H1 (cell line): Measurements from ENCODE around the gene SPDYE4. TPM values are rescaled to one million over a fixed set of nuclear protein-coding genes. Genes with fewer than 3 reads are reported as not detected.

Experiments
- CTCF ChIA-PET: fragments of 300-600 bp; sonication (Branson Sonifier 250); formaldehyde crosslinking; loops from one replicate; lab custom pipeline; 2021; ENCODE audit not compliant: partially characterized antibody; lab: Charles Lee
- POLR2A ChIA-PET: fragments of 300-600 bp; sonication (Branson Sonifier 250); formaldehyde crosslinking; loops from one replicate; lab custom pipeline; 2021; ENCODE audit warnings: inconsistent platforms; ENCODE audit not compliant: partially characterized antibody; lab: Charles Lee
- DNase-seq, 2 experiments: peaks; one replicate each; pipeline versions ENCODE4 v3.0.0 to v3.0.0-alpha.2; 2010 to 2022; ENCODE audit warnings: low spot score in 2 of 2, low read depth in 1 of 2, mixed read lengths in 1 of 2
- FAIRE-seq: peaks from 2 replicates; lab custom pipeline; 2011; peaks lifted over from hg19 to GRCh38; lab: Jason Lieb, UNC
- H2AFZ ChIP-seq: 2 replicates; pipeline ENCODE4 v1.8.1; 2012; ENCODE audit warnings: low read length, inconsistent platforms
- H2AK5ac ChIP-seq: 2 replicates; pipeline ENCODE4 v1.6.1; 2013; ENCODE audit warnings: low read depth, low read length
- H2BK120ac ChIP-seq: replicated peaks from 2 replicates; pipeline ENCODE3; 2013; ENCODE audit warnings: low read depth, low read length, inconsistent platforms
- H2BK12ac ChIP-seq: 2 replicates; pipeline ENCODE4 v1.6.1; 2013; ENCODE audit warnings: low read depth, low read length
- H2BK15ac ChIP-seq: 2 replicates; pipeline ENCODE4 v1.6.1; 2013; ENCODE audit warnings: low read length
- H2BK20ac ChIP-seq: 2 replicates; pipeline ENCODE4 v1.6.1; 2013; ENCODE audit warnings: low read length
- H2BK5ac ChIP-seq: 2 replicates; pipeline ENCODE4 v1.6.1; 2013; ENCODE audit warnings: low read depth, low read length
- H3K14ac ChIP-seq: 2 replicates; pipeline ENCODE4 v1.6.1; 2013; ENCODE audit warnings: inconsistent platforms; ENCODE audit not compliant: insufficient read length
- H3K18ac ChIP-seq: 2 replicates; pipeline ENCODE4 v1.6.1; 2013; ENCODE audit warnings: low read length; ENCODE audit errors: extremely low read depth
- H3K23ac ChIP-seq: 2 replicates; pipeline ENCODE4 v1.6.1; 2013; ENCODE audit warnings: inconsistent platforms; ENCODE audit not compliant: insufficient read length
- H3K23me2 ChIP-seq: 2 replicates; pipeline ENCODE4 v1.6.1; 2013; ENCODE audit warnings: low read depth, low read length
- H3K27ac ChIP-seq: 2 replicates; pipeline ENCODE4 v1.6.1; 2011; ENCODE audit warnings: low read depth, low read length, inconsistent platforms
- H3K27me3 ChIP-seq, 4 experiments: replicated peaks in 1 of 4; 1 replicate in 1 of 4; 2 replicates in 3 of 4; pipeline versions ENCODE4 v1.6.1 to v1.8.1; 2011 to 2013; ENCODE audit warnings: low read length in 3 of 4, mild to moderate bottlenecking in 3 of 4, inconsistent platforms in 2 of 4, mixed read lengths in 2 of 4, moderate library complexity in 1 of 4; ENCODE audit not compliant: control insufficient read depth in 3 of 4, insufficient read depth in 3 of 4; ENCODE audit errors: extremely low read depth in 1 of 4
- H3K36me3 ChIP-seq, 4 experiments: 2 replicates each; pipeline versions ENCODE4 v1.6.1 to v1.8.1; 2011 to 2013; ENCODE audit warnings: mild to moderate bottlenecking in 4 of 4, low read length in 3 of 4, moderate library complexity in 2 of 4, control low read depth in 1 of 4, inconsistent platforms in 1 of 4; ENCODE audit not compliant: insufficient read depth in 4 of 4, control insufficient read depth in 2 of 4
- H3K4ac ChIP-seq: replicated peaks from 2 replicates; pipeline ENCODE3; 2013; ENCODE audit warnings: low read length, low read depth, mixed read lengths, inconsistent platforms; ENCODE audit not compliant: insufficient read length
- H3K4me1 ChIP-seq, 4 experiments: replicated peaks in 1 of 4; 1 replicate in 1 of 4; 2 replicates in 3 of 4; pipeline versions ENCODE4 v1.6.1 to v1.8.1; 2011 to 2013; ENCODE audit warnings: low read length in 3 of 4, inconsistent platforms in 2 of 4, mixed read lengths in 1 of 4; ENCODE audit not compliant: insufficient read depth in 4 of 4, control insufficient read depth in 3 of 4
- H3K4me2 ChIP-seq, 2 experiments: 2 replicates each; pipeline versions ENCODE4 v1.6.1 to v1.8.1; 2011 to 2013; ENCODE audit warnings: low read depth in 2 of 2, low read length in 2 of 2, control low read depth in 1 of 2, inconsistent platforms in 1 of 2, mild to moderate bottlenecking in 1 of 2; ENCODE audit not compliant: insufficient read depth in 1 of 2
- H3K4me3 ChIP-seq, 4 experiments: fragments of 200-600, 300-600 bp in 1 of 4; sonication (generic), shearing (Covaris generic), sonication (Bioruptor Twin) in 1 of 4; 2 replicates each; pipeline versions ENCODE4 v1.5.1 to v1.8.1; 2011 to 2016; ENCODE audit warnings: low read length in 4 of 4, low read depth in 3 of 4, control low read depth in 2 of 4, inconsistent platforms in 2 of 4, mild to moderate bottlenecking in 2 of 4, mixed read lengths in 1 of 4, moderate library complexity in 1 of 4; ENCODE audit not compliant: insufficient read depth in 2 of 4; ENCODE audit errors: extremely low read depth in 1 of 4
- H3K56ac ChIP-seq: replicated peaks from 2 replicates; pipeline ENCODE3; 2013; ENCODE audit warnings: low read depth, mild to moderate bottlenecking, mixed read lengths, low read length, inconsistent platforms; ENCODE audit not compliant: insufficient read length
- H3K79me1 ChIP-seq: 2 replicates; pipeline ENCODE4 v1.6.1; 2013; ENCODE audit warnings: low read depth, low read length, control low read depth
- H3K79me2 ChIP-seq, 2 experiments: 2 replicates each; pipeline versions ENCODE4 v1.6.1 to v1.8.1; 2012 to 2013; ENCODE audit warnings: low read length in 2 of 2, mild to moderate bottlenecking in 2 of 2, inconsistent platforms in 1 of 2; ENCODE audit not compliant: insufficient read depth in 2 of 2, control insufficient read depth in 1 of 2
- H3K9ac ChIP-seq, 4 experiments: replicated peaks in 1 of 4; 1 replicate in 1 of 4; 2 replicates in 3 of 4; pipeline versions ENCODE4 v1.6.1 to v1.8.1; 2011 to 2013; ENCODE audit warnings: low read depth in 3 of 4, low read length in 3 of 4, control low read depth in 2 of 4, mild to moderate bottlenecking in 2 of 4, moderate library complexity in 2 of 4, inconsistent platforms in 1 of 4; ENCODE audit errors: extremely low read depth in 1 of 4
- H3K9me3 ChIP-seq, 2 experiments: 2 replicates each; pipeline versions ENCODE4 v1.6.1 to v1.8.1; 2012 to 2013; ENCODE audit warnings: mild to moderate bottlenecking in 2 of 2, moderate library complexity in 2 of 2, control low read depth in 1 of 2, inconsistent platforms in 1 of 2, low read depth in 1 of 2, low read length in 1 of 2, mixed read lengths in 1 of 2; ENCODE audit not compliant: insufficient read depth in 2 of 2
- H4K20me1 ChIP-seq, 2 experiments: replicated peaks in 1 of 2; 2 replicates each; pipeline versions ENCODE3 to v1.8.1; 2011 to 2013; ENCODE audit warnings: inconsistent platforms in 2 of 2, low read length in 2 of 2, mild to moderate bottlenecking in 1 of 2; ENCODE audit not compliant: insufficient read depth in 2 of 2, control insufficient read depth in 1 of 2
- H4K5ac ChIP-seq: 2 replicates; pipeline ENCODE4 v1.6.1; 2013; ENCODE audit warnings: low read length, low read depth, mixed read lengths, inconsistent platforms; ENCODE audit not compliant: insufficient read length
- H4K8ac ChIP-seq: 2 replicates; pipeline ENCODE4 v1.8.0; 2013; ENCODE audit warnings: mild to moderate bottlenecking, moderate library complexity, low read length, inconsistent platforms; ENCODE audit not compliant: insufficient read depth; ENCODE audit errors: extremely low read depth
- H4K91ac ChIP-seq: replicated peaks from 2 replicates; pipeline ENCODE3; 2013; ENCODE audit warnings: low read length, mixed read lengths, inconsistent platforms; ENCODE audit not compliant: insufficient read length
- BACH1 ChIP-seq: IDR thresholded peaks from 2 replicates; pipeline ENCODE4 v1.6.1; 2012; ENCODE audit warnings: low read length, improper control_type of control experiment
- CREB1 ChIP-seq: IDR thresholded peaks from 2 replicates; pipeline ENCODE4 v1.6.1; 2012; ENCODE audit warnings: inconsistent platforms
- FOSL1 ChIP-seq: IDR thresholded peaks from 2 replicates; pipeline ENCODE4 v1.6.1; 2011; ENCODE audit warnings: mild to moderate bottlenecking, low read depth, low read length, moderate library complexity; ENCODE audit not compliant: insufficient read depth
- HDAC6 ChIP-seq: IDR thresholded peaks from one replicate; pipeline ENCODE4 v1.7.1; 2012; ENCODE audit warnings: low read depth, mild to moderate bottlenecking, inconsistent platforms, low read length, moderate library complexity
- JUND ChIP-seq: IDR thresholded peaks from 2 replicates; pipeline ENCODE4 v1.6.1; 2011; ENCODE audit warnings: mild to moderate bottlenecking, improper control_type of control experiment, low read length
- NANOG ChIP-seq: IDR thresholded peaks from 2 replicates; pipeline ENCODE4 v1.6.1; 2011; ENCODE audit warnings: low read length, low read depth, mild to moderate bottlenecking, inconsistent platforms; ENCODE audit not compliant: insufficient read depth, poor library complexity, severe bottlenecking
- RAD21 ChIP-seq, 2 experiments: IDR thresholded peaks in 1 of 2; conservative IDR thresholded peaks in 1 of 2; 2 replicates each; pipeline ENCODE4 v1.6.1; 2011; ENCODE audit warnings: low read depth in 2 of 2, low read length in 2 of 2, improper control_type of control experiment in 1 of 2, inconsistent platforms in 1 of 2, mild to moderate bottlenecking in 1 of 2, moderate library complexity in 1 of 2
- SAP30 ChIP-seq: fragments of 300-600 bp; sonication (generic); IDR thresholded peaks from 2 replicates; pipeline ENCODE4 v1.7.1; 2012; ENCODE audit warnings: low read length, moderate library complexity, mild to moderate bottlenecking, inconsistent platforms; ENCODE audit not compliant: insufficient read depth, insufficient replicate concordance
- TBP ChIP-seq: IDR thresholded peaks from 2 replicates; pipeline ENCODE4 v1.6.1; 2011; ENCODE audit warnings: low read depth, low read length, improper control_type of control experiment
- TEAD4 ChIP-seq: IDR thresholded peaks from 2 replicates; pipeline ENCODE4 v1.6.1; 2012; ENCODE audit warnings: low read depth, low read length, inconsistent platforms, mixed read lengths
- ZNF274 ChIP-seq: IDR thresholded peaks from 2 replicates; pipeline ENCODE4 v1.7.0; 2012; ENCODE audit warnings: low read length, borderline replicate concordance; ENCODE audit errors: extremely low read depth
- WGBS, 2 experiments: shearing (Covaris generic) in 1 of 2; methylation state at CpG; one replicate each; pipeline versions ENCODE4 v1.1.6 to v1.1.7; 2013 to 2015; ENCODE audit warnings: low lambda C conversion rate in 2 of 2, mixed read lengths in 2 of 2, inconsistent platforms in 1 of 2, low coverage in 1 of 2, missing lambda C conversion rate in 1 of 2; ENCODE audit not compliant: insufficient replicate concordance in 2 of 2, insufficient coverage in 1 of 2, insufficient read length in 1 of 2; ENCODE audit errors: extremely low coverage in 1 of 2, missing lambda C conversion rate in 1 of 2; 5-methylcytosine and 5-hydroxymethylcytosine counted together
- polyA plus RNA-seq, 7 experiments: library from polyadenylated mRNA; depleted of rRNA in 3 of 7; stranded (reverse) in 5 of 7; unstranded in 2 of 7; fragments of >200 nt in 5 of 7; fragments of 200-250 nt in 2 of 7; gene quantifications; 1 replicate in 5 of 7; 2 replicates in 1 of 7; 4 replicates in 1 of 7; pipeline versions ENCODE4 v1.2.1 to v1.2.3, GENCODE V29; 2011 to 2013; ENCODE audit warnings: missing spikeins in 2 of 7, mixed read lengths in 2 of 7
- total RNA-seq: library from RNA; stranded (reverse); fragmentation: NEBNext Ultra II Directional; extraction: Animal tissue kit (Norgen Biotek cat#: 25700); gene quantifications from 2 replicates; pipeline ENCODE4 v1.2.1, GENCODE V29; 2021
- TF ChIP-seq, protein P1 (sequence below): IDR thresholded peaks from 2 replicates; pipeline ENCODE4 v1.6.1; 2011; ENCODE audit warnings: low read length, improper control_type of control experiment

Gene SPDYE4
- total and polyA plus RNA-seq, 2 of the 8 experiments (the other 6 are each of a cell fraction or from before 2014, with no cell fraction given): not detected

DNA sequence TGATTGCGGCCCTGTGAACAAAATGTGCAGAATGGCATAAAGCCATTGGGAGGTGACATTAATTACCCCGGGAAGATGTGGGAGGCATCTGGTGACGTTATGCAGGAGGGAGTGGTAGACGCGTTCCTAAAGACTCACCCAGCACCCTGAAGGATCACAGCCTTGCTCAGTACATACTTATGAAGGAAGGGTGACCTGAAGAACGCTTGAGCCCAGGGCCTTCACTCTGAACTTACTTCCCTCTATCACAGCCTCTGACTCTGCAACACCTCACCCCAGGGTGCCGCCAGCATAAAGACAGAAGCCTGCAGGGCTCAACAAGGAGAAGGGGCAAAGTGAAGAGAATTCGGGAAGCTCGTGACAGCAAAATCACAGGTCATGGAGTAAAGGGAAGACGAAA lies 31.4 kb upstream of the SPDYE4 start:
- Histone ChIP-seq H2BK15ac (no peak overlapping the region), H3K14ac (no peak overlapping the region), H3K23ac (no peak overlapping the region), H2BK5ac (no peak overlapping the region), H3K23me2 (no peaks in the 10 kb centered on the region), H3K56ac (no peak overlapping the region), H2BK120ac (no peak overlapping the region), H4K5ac (no peak overlapping the region), H3K27ac (no peak overlapping the region), H4K8ac (no peak overlapping the region), H3K18ac (peak overlapping the region; percentile 55; the same call in 1 of the 2 replicates), H3K9ac (no peak overlapping the region), H2BK20ac (no peak overlapping the region), H3K4me1 (peaks cover 0 to 5% (median 3%) of the 10 kb centered on the region in 4 experiments; a peak in 5 of 7 replicates), H2AK5ac (no peak overlapping the region), H4K91ac (no peak overlapping the region), H3K27me3 (no peaks in the 10 kb centered on the region; a peak in 2 of 7 replicates), H3K36me3 (no peaks in the 10 kb centered on the region), H3K79me2 (no peaks in the 10 kb centered on the region), H3K79me1 (no peaks in the 10 kb centered on the region; the same call in 1 of the 2 replicates), H3K4me2 (peak overlapping the region in 1 of 2 experiments; percentile 15; a peak in 1 of 4 replicates), H3K4me3 (0 out of 8 replicates have a peak overlapping the region, but pooled peaks of 1 of the 4 experiments have one; percentile 7), H2AFZ (no peak overlapping the region), H3K4ac (no peak overlapping the region), H2BK12ac (no peak overlapping the region; the same call in 1 of the 2 replicates), H3K9me3 (peaks cover 4 to 13% of the 10 kb centered on the region in 2 experiments; a peak in 3 of 4 replicates), H4K20me1 (no peaks in the 10 kb centered on the region)
- DNase-seq: no peak
- POLR2A ChIA-PET: interaction anchor here (1.3 kb wide), 1 partner anchor 9 kb away, joined by 4 read pairs; the partner anchor contains the start of gene MFSD6L
- CTCF ChIA-PET: interaction anchor here (0.8 to 1.0 kb wide), 2 partner anchors 37 to 39 kb away, joined by 3 read pairs; no protein-coding TSS in a partner anchor
- WGBS, 2 experiments: 68% methylated on average over 10 of the region's 10 CpGs; no CpG with 5 or more reads in 1 of the 2 experiments
- FAIRE-seq: no peak
- TF ChIP-seq SAP30 (no peak), ZNF274 (no peak), RAD21 (IDR thresholded peaks at IDR 0.05 in 1 of 2, conservative IDR thresholded peaks at IDR 0.05 in 1 of 2; ENCODE audit: low read depth in 2 of 2, low read length in 2 of 2) (no peak), TEAD4 (no peak), NANOG (no peak), JUND (no peak), HDAC6 (no peak), CREB1 (no peak), TBP (no peak), BACH1 (no peak), FOSL1 (no peak)
- TF ChIP-seq, protein P1, sequence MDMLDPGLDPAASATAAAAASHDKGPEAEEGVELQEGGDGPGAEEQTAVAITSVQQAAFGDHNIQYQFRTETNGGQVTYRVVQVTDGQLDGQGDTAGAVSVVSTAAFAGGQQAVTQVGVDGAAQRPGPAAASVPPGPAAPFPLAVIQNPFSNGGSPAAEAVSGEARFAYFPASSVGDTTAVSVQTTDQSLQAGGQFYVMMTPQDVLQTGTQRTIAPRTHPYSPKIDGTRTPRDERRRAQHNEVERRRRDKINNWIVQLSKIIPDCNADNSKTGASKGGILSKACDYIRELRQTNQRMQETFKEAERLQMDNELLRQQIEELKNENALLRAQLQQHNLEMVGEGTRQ: no peak
